ENCODE measurements around the gene RGS13.

The RGS13 gene

GRCh38 chr1:192592517-192592916 is 43.4 kb upstream of the RGS13 start:
- TF ChIP-seq TEAD4 (IDR thresholded peaks at IDR 0.05) (no peak), FOXM1 (IDR thresholded peaks at IDR 0.05; ENCODE audit: borderline replicate concordance, low read depth) (no peak)

- TF ChIP-seq CREB1 (IDR thresholded peaks at IDR 0.05; ENCODE audit: low read depth): no peak
- TF ChIP-seq TCF12 (IDR thresholded peaks at IDR 0.05; ENCODE audit: low read depth): no peak
- TF ChIP-seq EP300 (IDR thresholded peaks at IDR 0.05; ENCODE audit: borderline replicate concordance): no peak
- no peak for TF ChIP-seq EGR1 (IDR thresholded peaks at IDR 0.05)
- TF ChIP-seq, protein P1, sequence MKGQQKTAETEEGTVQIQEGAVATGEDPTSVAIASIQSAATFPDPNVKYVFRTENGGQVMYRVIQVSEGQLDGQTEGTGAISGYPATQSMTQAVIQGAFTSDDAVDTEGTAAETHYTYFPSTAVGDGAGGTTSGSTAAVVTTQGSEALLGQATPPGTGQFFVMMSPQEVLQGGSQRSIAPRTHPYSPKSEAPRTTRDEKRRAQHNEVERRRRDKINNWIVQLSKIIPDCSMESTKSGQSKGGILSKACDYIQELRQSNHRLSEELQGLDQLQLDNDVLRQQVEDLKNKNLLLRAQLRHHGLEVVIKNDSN (IDR thresholded peaks at IDR 0.05): no peak
- TF ChIP-seq TAF1 (IDR thresholded peaks at IDR 0.05; ENCODE audit: low read depth): no peak
- TF ChIP-seq CEBPB (IDR thresholded peaks at IDR 0.05): no peak
- no peak for TF ChIP-seq YY1 (IDR thresholded peaks at IDR 0.05; ENCODE audit: low read depth)
- no peak for TF ChIP-seq RAD21 (IDR thresholded peaks at IDR 0.05; ENCODE audit: low read depth)
- no peak for TF ChIP-seq TEAD4 (IDR thresholded peaks at IDR 0.05)
- no peak for TF ChIP-seq MAX (IDR thresholded peaks at IDR 0.05)
- TF ChIP-seq ZBTB7A (IDR thresholded peaks at IDR 0.05; ENCODE audit: low read depth): no peak
Observed at GRCh38 chr1:192592981-192593708, 42.8 kb upstream of the RGS13 start.

- TF ChIP-seq, protein P1 (IDR thresholded peaks at IDR 0.05): no peak
- TF ChIP-seq EGR1 (IDR thresholded peaks at IDR 0.05) (no peak), TCF12 (IDR thresholded peaks at IDR 0.05; ENCODE audit: low read depth) (no peak), EP300 (IDR thresholded peaks at IDR 0.05; ENCODE audit: borderline replicate concordance) (no peak), NFIC (IDR thresholded peaks at IDR 0.05) (no peak), FOXM1 (IDR thresholded peaks at IDR 0.05; ENCODE audit: borderline replicate concordance, low read depth) (no peak), TAF1 (IDR thresholded peaks at IDR 0.05; ENCODE audit: low read depth) (no peak), YY1 (IDR thresholded peaks at IDR 0.05; ENCODE audit: low read depth) (no peak), RAD21 (IDR thresholded peaks at IDR 0.05; ENCODE audit: low read depth) (no peak), ZBTB7A (IDR thresholded peaks at IDR 0.05; ENCODE audit: low read depth) (no peak), CREB1 (IDR thresholded peaks at IDR 0.05; ENCODE audit: low read depth) (no peak)
Observed at GRCh38 chr1:192595299-192595698, 40.6 kb upstream of the RGS13 start.

GRCh38 chr1:192598589-192598988 is 37.4 kb upstream of the RGS13 start:
- TF ChIP-seq TAF1 (IDR thresholded peaks at IDR 0.05; ENCODE audit: low read depth): no peak
- TF ChIP-seq TEAD4 (IDR thresholded peaks at IDR 0.05): no peak
- no peak for TF ChIP-seq CEBPB (IDR thresholded peaks at IDR 0.05)
- no peak for TF ChIP-seq CREB1 (IDR thresholded peaks at IDR 0.05; ENCODE audit: low read depth)
- no peak for TF ChIP-seq TCF12 (IDR thresholded peaks at IDR 0.05; ENCODE audit: low read depth)
- no peak for TF ChIP-seq FOXM1 (IDR thresholded peaks at IDR 0.05; ENCODE audit: borderline replicate concordance, low read depth)
- TF ChIP-seq ZBTB7A (IDR thresholded peaks at IDR 0.05; ENCODE audit: low read depth): no peak

DNA sequence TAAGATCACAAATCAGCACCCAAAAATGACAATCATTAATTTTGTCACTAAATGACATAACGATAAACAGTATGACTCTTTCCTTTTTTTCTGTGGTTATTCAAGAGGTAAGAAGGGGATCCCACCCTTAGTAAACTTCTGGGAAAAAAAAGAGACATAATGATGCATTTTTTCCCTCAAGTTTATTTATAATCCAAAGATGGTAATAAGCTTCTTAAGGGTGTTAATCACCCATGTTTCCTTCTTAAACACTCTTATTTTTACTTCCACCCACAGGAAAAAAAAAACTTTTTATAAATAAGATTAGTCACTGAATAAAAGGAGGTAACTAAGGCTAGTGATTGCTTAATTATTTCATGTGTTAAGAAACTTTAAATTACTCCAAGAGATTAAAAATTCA is 35.7 kb upstream of the RGS13 start:
- TF ChIP-seq MAX (IDR thresholded peaks at IDR 0.05): no peak
- TF ChIP-seq CREB1 (IDR thresholded peaks at IDR 0.05; ENCODE audit: low read depth): no peak
- TF ChIP-seq ZBTB7A (IDR thresholded peaks at IDR 0.05; ENCODE audit: low read depth): no peak
- no peak for TF ChIP-seq RAD21 (IDR thresholded peaks at IDR 0.05; ENCODE audit: low read depth)
- no peak for TF ChIP-seq YY1 (IDR thresholded peaks at IDR 0.05; ENCODE audit: low read depth)
- TF ChIP-seq NFIC (IDR thresholded peaks at IDR 0.05): no peak
- TF ChIP-seq, protein P2, sequence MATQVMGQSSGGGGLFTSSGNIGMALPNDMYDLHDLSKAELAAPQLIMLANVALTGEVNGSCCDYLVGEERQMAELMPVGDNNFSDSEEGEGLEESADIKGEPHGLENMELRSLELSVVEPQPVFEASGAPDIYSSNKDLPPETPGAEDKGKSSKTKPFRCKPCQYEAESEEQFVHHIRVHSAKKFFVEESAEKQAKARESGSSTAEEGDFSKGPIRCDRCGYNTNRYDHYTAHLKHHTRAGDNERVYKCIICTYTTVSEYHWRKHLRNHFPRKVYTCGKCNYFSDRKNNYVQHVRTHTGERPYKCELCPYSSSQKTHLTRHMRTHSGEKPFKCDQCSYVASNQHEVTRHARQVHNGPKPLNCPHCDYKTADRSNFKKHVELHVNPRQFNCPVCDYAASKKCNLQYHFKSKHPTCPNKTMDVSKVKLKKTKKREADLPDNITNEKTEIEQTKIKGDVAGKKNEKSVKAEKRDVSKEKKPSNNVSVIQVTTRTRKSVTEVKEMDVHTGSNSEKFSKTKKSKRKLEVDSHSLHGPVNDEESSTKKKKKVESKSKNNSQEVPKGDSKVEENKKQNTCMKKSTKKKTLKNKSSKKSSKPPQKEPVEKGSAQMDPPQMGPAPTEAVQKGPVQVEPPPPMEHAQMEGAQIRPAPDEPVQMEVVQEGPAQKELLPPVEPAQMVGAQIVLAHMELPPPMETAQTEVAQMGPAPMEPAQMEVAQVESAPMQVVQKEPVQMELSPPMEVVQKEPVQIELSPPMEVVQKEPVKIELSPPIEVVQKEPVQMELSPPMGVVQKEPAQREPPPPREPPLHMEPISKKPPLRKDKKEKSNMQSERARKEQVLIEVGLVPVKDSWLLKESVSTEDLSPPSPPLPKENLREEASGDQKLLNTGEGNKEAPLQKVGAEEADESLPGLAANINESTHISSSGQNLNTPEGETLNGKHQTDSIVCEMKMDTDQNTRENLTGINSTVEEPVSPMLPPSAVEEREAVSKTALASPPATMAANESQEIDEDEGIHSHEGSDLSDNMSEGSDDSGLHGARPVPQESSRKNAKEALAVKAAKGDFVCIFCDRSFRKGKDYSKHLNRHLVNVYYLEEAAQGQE (IDR thresholded peaks at IDR 0.05; ENCODE audit: low read depth): no peak
- no peak for TF ChIP-seq TAF1 (IDR thresholded peaks at IDR 0.05; ENCODE audit: low read depth)
- TF ChIP-seq TCF12 (IDR thresholded peaks at IDR 0.05; ENCODE audit: low read depth): no peak
- no peak for TF ChIP-seq EP300 (IDR thresholded peaks at IDR 0.05; ENCODE audit: borderline replicate concordance)
- TF ChIP-seq CEBPB (IDR thresholded peaks at IDR 0.05): no peak

DNA sequence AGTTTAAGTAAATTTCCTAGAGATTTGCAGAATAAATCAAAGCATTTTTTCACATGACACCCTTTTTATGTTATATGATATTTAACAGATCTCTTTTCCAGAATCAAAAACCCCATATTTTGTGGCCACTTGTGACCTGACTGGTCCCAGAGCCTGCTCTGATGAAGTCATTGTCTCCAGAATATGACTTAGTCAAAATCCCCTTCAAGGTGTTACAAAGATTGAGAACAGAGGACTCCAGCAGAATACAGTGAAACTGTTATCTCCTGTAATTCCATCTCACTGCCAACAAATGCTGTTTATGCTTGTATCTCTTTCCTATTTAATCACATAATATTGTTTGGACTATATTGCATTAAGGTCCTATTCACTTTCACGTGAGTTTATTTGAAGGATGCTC is 34.8 kb upstream of the RGS13 start:
- TF ChIP-seq TEAD4 (IDR thresholded peaks at IDR 0.05) (no peak), EP300 (IDR thresholded peaks at IDR 0.05; ENCODE audit: borderline replicate concordance) (no peak), ZBTB7A (IDR thresholded peaks at IDR 0.05; ENCODE audit: low read depth) (no peak), RAD21 (IDR thresholded peaks at IDR 0.05; ENCODE audit: low read depth) (no peak), TAF1 (IDR thresholded peaks at IDR 0.05; ENCODE audit: low read depth) (no peak), TCF12 (IDR thresholded peaks at IDR 0.05; ENCODE audit: low read depth) (no peak), MAX (IDR thresholded peaks at IDR 0.05) (no peak), CREB1 (IDR thresholded peaks at IDR 0.05; ENCODE audit: low read depth) (no peak), YY1 (IDR thresholded peaks at IDR 0.05; ENCODE audit: low read depth) (no peak), FOXM1 (IDR thresholded peaks at IDR 0.05; ENCODE audit: borderline replicate concordance, low read depth) (no peak), NFIC (IDR thresholded peaks at IDR 0.05) (no peak), CEBPB (IDR thresholded peaks at IDR 0.05) (no peak), EGR1 (IDR thresholded peaks at IDR 0.05) (no peak)
- TF ChIP-seq, protein P1 (IDR thresholded peaks at IDR 0.05): no peak
- TF ChIP-seq, protein P2 (IDR thresholded peaks at IDR 0.05; ENCODE audit: low read depth): no peak
